ENCODE data around the gene CCRL2.
"Not testable (repeated sequence)": the region's sequence is repeated elsewhere in the genome, so short reads cannot be mapped to it uniquely, and the experiment has no call there.

- not testable (repeated sequence) for TF ChIP-seq MXI1 (conservative IDR thresholded peaks at IDR 0.05; ENCODE audit: poor library complexity, severe bottlenecking); CTCF (IDR thresholded peaks at IDR 0.05; ENCODE audit: poor library complexity, severe bottlenecking); EP300 (conservative IDR thresholded peaks at IDR 0.05; ENCODE audit: poor library complexity, severe bottlenecking); REST (IDR thresholded peaks at IDR 0.05; ENCODE audit: borderline replicate concordance); EZH2 (IDR thresholded peaks at IDR 0.05; ENCODE audit: borderline replicate concordance, insufficient read depth, low read length, poor library complexity, severe bottlenecking); TAF1 (IDR thresholded peaks at IDR 0.05; ENCODE audit: low read depth); POLR2AphosphoS5 (IDR thresholded peaks at IDR 0.05); SMC3 (conservative IDR thresholded peaks at IDR 0.05; ENCODE audit: poor library complexity); RAD21 (conservative IDR thresholded peaks at IDR 0.05)
Measured at GRCh38 chr3:46426476-46426875, 19.4 kb downstream of the CCRL2 start.

Measured in neural cell (in vitro differentiated cells).